Activated CD4-positive, CD25-positive, alpha-beta regulatory T cell treated with anti-CD3 and anti-CD28 coated beads, Interleukin-2, amount 50 U/mL, for 72 hours (primary cell): ENCODE data around the gene IL36B.

Experiments
- DNase-seq: peaks from one replicate; pipeline ENCODE4 v3.0.0; 2021

IL36B gene

GRCh38 chr2:113005030-113005509, 47.6 kb downstream of the IL36B start, which contains the start of gene IL36A:
Gene IL36A, plus strand, starts transcription at chr2:113005459. Its CDS starts 413 bp downstream, at chr2:113005872.
- no peak for DNase-seq

GRCh38 chr2:113002677-113003076, 50.0 kb downstream of the IL36B start:
- DNase-seq = no peak

- no peak for DNase-seq
Observed at GRCh38 chr2:113000436-113000835, 52.2 kb downstream of the IL36B start.

- no peak for DNase-seq
Observed at GRCh38 chr2:112997151-112997550, 55.5 kb downstream of the IL36B start.

- DNase-seq = peak; percentile 53
Observed at GRCh38 chr2:112996635-112997034, 56.0 kb downstream of the IL36B start.

GRCh38 chr2:112995346-112995920, 57.2 kb downstream of the IL36B start:
- DNase-seq = no peak

- DNase-seq = no peak
Observed at GRCh38 chr2:112994648-112995047, 58.0 kb downstream of the IL36B start.

- DNase-seq = no peak
Observed at GRCh38 chr2:112993831-112994230, 58.8 kb downstream of the IL36B start.

- no peak for DNase-seq
Observed at GRCh38 chr2:112989611-112990010, 63.1 kb downstream of the IL36B start.

- no peak for DNase-seq
Observed at GRCh38 chr2:112985090-112985489, 67.6 kb downstream of the IL36B start.

- no peak for DNase-seq
Observed at GRCh38 chr2:112980537-112980936, 72.1 kb downstream of the IL36B start.

GRCh38 chr2:112979731-112980130, 72.9 kb downstream of the IL36B start:
- DNase-seq = no peak

- no peak for DNase-seq
Observed at GRCh38 chr2:112977559-112978056, 75.1 kb downstream of the IL36B start, which contains the start of gene IL36G. Gene IL36G, plus strand, starts transcription at chr2:112978006. Its CDS starts 633 bp downstream, at chr2:112978639.
